ENCODE data around the gene ANKS4B.
"Not testable (repeated sequence)": the region's sequence is repeated elsewhere in the genome, so short reads cannot be mapped to it uniquely, and the experiment has no call there.

ANKS4B gene

DNA sequence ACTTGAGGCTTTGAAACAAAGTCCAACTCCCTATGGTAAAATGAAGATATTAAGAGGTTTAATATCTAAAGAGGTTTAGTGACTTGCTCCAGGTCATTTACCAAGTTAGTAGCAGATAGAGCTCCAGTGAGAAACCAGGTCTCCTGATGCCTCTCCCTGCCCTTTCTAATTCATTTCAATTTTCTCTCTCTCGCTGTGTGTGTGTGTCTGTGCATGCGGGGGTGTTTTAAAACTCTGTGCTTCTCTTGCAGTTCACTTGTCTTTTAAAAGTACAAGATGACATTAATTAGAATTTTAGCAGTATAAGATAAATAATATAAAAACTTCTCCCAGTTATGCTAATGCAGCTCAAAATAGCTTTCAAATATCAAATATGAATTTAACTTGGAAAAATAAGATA, 13.9 kb upstream of the ANKS4B start:
- no peak for DNase-seq (ENCODE audit: low read depth)

DNA sequence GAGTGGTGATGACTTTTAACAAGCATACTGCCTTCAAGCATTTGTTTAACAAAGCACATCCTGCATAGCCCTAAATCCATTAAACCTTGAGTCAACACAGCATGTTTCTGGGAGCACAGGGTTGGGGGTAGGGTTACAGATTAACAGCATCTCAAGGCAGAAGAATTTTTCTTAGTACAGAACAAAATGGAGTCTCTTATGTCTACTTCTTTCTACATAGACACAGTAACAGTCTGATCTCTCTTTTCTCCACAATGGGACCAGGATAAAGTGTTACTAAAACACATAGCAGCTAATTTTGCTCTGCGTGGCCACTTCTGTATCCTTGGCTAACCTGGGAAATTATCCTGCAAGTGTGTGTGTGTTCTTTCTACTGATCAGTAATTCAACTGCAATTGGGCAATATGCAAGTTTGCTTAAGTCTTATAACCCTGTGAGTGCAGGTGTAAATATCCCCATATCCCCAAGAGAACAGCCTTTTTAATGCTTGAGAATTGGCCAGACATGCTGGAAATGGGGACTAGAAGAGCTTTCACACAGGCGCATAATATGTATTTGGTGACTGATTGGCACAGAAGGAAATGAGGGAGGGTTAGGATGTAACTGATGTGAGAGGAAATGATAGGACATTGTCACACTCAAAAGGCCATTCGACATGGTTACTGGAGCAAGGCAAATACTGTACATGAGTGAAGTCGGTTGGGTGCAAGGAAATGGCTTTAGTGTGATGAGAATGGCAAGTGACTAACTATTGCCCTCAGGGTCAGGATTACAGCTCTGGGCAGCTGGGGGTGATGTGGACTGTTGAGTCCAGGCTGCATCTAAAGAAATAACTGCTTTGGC, 10.8 kb upstream of the ANKS4B start:
- DNase-seq (ENCODE audit: low read depth) = no peak

- DNase-seq (ENCODE audit: low read depth) = no peak
Measured at GRCh38 chr16:21223787-21224186, 9.7 kb upstream of the ANKS4B start.

DNA sequence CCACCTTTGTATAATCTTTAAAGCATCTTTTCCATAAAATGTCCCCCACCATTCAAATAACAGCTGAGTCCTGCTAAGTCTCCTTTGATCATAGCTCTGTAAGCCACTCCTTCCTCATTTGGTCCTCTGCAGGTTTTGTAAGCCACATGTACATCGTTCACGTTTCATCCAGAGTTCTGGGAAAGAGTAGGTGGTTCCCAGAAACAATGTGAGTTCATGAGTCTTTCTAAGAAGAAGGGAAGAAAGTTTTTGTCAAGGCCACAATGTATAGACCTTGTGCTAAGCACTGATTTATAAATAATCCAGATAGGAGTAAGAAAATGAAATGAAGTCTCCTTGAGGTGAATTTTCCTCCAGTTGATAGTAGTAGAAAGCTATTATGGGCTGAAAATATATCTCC, 8.7 kb upstream of the ANKS4B start:
- no peak for DNase-seq (ENCODE audit: low read depth)

DNA sequence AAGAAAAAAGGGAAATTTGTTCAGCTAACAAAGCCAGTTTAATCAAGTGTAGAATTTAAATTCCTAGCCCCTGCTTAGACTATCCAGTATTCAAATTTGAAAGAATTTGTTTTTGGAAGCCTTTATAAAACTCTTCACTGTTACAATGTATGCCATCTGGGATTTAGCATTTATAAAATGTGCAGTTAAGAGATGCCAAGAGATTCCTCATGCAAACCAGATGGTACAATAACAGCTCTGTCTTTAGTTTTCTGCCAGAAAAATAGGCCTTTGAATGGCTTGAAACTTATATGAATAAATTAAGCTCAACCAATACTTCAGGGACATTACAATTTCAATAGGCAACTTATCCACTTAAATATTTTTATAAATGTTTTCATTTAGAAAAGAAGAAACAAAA, 6.8 kb upstream of the ANKS4B start:
- no peak for DNase-seq (ENCODE audit: low read depth)

GRCh38 chr16:21227866-21228265, 5.6 kb upstream of the ANKS4B start:
- no peak for DNase-seq (ENCODE audit: low read depth)

DNA sequence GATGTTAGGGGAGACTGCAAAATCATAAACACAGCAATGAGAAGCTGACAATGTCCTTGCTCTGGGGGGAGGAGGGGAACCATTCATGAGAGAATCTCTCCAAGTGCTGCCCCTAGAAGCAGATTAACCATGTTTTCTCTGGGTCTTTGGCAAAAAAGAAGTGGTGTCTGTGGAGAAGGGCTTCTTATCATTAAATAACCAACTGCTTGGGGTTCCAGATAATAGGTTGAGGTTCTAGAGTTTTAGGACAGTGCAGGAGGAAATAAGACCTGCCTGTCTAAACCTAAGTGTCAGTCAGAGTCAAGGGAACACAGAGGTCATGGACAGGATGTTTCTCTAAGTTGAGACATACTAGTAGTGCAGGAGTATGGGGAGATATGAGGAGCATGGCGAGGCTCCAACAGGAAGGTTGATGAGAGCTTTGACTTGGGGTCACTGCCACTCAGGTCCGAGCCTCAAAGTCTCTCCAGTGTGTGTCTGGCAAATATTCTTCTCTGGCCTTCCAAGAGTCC, 5.1 kb upstream of the ANKS4B start:
- DNase-seq (ENCODE audit: low read depth) = no peak

DNA sequence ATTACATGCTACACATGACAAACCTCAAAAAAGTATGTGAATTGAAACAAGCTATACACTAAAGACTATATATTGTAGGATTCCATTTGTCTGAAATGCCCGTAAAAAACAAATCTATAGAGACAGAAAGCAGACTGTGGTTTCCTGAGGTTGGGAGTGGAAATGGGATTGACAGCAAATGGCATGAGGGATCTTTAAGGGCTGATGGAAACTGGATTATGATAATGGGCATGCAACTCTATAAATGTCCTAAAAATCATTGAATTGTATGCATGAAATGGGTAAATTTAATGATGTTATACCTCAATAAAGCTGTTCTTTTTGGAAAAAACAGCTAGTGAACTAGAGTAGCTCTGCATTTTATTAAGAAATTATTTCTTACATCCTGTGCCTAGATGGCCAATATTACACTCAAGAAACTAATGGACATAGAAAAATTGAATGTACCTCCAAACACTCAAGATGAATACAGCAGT, 416 bp upstream of the ANKS4B start:
- no peak for DNase-seq (ENCODE audit: low read depth)

GRCh38 chr16:21235199-21235585, 1.7 kb downstream of the ANKS4B start:
- DNase-seq (ENCODE audit: low read depth) = no peak

DNA sequence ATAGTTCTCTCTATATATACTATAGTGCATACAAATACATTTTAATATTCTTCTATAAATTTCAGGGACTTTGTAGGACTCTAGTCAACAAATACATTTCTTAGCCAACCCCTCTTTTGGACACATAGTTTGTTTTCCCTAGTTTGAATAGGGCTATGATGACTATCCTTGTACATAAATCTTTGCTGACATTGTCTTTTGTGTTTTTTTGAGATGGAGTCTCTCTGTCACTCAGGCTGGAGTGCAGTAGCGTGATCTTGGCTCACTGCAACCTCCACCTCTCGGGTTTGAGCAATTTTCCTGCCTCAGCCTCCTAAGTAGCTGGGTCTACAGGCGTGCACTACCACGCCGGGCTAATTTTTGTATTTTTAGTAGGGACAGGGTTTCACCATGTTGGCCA, 3.3 kb downstream of the ANKS4B start:
- DNase-seq (ENCODE audit: low read depth) = no peak

DNA sequence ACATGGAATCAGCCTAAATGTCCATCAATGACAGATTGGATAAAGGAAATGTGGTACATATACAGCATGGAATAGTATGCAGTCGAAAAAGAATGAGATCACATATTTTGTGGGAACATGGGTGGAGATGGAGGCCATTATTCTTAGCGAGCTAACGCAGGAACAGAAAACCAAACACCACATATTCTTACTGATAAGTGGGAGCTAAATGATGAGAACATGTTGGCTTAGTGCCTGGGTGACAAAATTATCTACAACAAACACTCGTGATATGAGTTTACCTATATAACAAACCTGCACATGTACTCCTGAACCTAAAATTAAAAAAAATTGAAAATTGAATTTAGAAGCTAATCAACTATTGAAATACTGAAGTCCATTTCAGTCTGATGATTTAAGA, 6.1 kb downstream of the ANKS4B start:
- DNase-seq (ENCODE audit: low read depth) = no peak

GRCh38 chr16:21242756-21243155, 9.3 kb downstream of the ANKS4B start:
- no peak for DNase-seq (ENCODE audit: low read depth)

GRCh38 chr16:21244518-21245215, 11.2 kb downstream of the ANKS4B start:
- DNase-seq (ENCODE audit: low read depth) = no peak

DNA sequence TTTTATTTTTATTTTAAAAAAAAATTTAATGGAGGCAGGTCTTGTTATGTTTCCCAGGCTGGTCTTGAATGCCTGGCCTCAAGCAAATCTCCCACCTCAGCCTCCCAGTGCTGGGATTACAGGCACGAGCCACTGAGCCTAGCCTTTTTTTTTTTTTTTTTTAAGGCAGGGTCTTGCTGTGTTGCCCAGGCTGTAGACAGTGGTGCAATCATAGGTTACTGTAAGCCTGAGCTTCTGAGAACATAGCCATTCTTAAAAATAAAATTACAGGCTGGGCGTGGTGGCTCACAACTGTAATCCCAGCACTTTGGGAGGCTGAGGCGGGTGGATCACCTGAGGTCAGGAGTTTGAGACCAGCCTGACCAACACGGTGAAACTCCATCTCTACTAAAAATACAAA, 14.7 kb downstream of the ANKS4B start:
- DNase-seq (ENCODE audit: low read depth) = not testable (repeated sequence)

DNA sequence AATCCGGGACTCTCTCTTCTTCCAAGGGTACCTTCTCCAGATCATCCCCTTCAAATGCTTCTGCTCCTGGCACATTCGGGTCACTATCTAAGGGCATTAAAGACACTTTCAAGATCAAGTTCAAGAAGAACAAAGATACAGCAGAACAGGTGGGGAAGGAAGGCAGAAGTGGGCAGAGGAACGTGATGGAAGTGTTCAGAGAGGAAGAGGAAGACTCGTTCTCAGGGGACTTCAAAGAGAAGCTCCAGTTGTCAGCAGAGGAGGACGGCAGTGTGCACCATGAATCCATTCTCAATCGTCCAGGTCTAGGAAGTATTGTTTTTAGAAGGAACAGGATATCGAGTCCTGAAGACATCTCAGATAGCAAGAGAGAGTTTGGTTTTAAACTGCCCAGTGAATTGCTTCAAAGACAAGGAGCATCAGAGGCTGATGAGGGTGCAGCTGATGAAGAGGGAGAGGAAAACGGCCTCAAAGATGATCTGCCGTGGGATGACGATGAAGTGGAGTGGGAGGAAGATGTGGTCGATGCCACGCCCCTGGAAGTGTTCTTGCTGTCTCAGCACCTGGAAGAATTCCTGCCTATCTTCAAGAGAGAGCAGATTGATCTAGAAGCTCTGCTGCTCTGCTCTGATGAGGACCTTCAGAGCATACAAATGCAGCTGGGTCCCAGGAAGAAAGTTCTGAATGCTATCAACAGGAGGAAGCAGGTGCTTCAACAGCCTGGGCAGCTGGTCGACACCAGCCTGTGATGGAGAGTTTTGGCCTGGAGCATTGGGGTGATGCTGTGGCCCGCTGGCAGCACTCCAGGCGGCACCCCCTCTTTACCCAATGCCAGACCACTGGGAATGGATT, 16.8 kb downstream of the ANKS4B start:
- no peak for DNase-seq (ENCODE audit: low read depth)

GRCh38 chr16:21253470-21253869, 20.0 kb downstream of the ANKS4B start:
- no peak for DNase-seq (ENCODE audit: low read depth)

DNA sequence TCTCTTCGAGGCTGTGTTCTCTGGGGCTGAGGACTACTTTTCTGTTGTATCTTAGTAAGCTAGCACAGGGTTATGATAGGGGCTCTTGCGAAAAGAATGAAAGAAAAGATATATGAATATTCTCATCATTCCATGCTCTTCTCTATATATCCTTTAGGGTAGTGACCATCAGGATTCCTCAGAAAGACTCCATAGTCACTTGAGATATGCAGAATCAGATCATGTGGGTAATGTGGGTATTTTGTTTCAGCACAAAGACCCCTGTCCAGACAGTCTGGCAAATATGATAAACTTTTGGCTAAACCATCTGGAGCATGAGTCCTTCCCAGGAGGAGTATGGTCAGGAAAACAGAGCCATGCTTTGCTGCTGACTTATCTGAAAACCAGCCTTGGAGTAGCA, 23.1 kb downstream of the ANKS4B start:
- no peak for DNase-seq (ENCODE audit: low read depth)

GRCh38 chr16:21257284-21257683, 23.8 kb downstream of the ANKS4B start:
- no peak for DNase-seq (ENCODE audit: low read depth)

DNA sequence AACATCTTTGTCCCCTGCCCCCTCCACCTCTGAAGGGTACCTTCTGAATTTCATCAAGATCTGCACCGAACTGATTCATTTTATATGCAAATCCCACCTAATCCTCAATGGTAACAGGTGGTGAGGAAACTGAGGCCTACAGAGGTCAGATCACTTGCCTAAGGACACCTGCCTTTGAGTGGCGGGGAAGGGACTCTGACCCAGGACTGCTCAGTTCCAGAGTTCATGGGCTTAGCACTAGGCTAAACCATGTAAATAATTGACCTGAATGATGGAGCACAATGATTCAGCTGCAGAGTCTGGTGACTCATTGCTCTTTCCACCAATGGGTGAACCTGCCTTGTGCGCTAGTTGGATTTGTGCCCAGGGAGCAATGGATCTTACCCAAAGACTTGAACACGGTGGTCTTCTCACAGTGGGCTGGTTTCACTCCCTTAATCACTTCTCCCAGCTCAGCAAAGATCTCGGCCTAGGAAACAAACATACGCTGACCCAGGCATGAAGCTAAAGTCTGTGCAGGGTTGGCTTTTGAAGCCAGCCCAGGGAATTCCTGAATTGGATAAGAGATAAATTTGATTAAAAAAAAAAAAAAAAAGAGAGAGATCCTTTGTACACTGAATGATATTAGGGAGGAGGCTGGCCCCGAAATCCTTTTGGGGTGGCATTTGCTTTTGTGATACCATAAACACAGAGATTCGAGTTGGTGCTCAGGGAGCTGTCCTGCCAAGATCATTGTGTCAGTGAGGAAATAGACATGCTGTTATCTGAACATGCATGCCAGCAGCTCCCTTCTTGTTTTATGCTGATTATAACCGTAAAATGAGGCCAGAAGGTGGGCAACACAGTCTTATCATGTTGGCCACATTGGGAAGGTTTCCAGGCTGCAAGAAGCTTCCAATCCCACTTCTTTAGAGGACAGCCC, 27.6 kb downstream of the ANKS4B start:
- DNase-seq (ENCODE audit: low read depth) = peak; percentile 70

DNA sequence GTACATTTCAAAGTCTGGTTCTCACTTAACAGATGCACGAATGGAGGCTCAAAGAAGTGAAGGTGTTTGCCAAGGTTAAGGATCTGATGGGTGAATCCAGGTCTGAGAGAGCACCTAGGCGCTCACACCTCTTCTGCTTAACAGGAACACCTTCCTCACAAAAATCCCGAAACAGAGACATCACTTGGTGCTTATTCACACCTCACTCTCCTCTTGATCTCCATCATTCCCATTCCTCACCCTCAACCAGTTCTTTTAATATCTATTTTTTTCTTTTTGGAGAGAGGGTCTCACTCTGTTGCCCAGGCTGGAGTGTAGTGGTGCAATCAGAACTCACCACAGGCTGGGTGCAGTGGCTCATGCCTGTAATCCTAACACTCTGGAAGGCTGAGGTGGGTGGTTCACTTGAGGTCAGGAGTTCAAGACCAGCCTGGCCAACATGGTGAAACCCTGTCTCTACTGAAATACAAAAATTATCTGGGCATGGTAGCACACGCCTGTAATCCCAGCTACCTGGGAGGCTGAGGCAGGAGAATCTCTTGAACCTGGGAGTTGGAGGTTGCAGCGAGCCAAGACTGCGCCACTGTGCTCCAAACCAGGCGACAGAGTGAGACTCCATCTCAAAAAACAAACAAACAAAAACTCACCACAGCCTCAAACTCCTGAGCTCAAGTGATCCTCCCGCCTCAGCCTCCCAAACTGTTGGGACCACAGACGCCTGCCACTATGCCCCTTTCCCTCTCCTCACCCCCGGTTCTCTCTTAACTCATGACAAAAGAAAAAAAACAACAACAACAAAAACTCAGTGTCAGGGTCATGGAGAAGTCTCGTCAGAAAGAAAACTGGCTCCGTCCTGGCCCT, 29.5 kb downstream of the ANKS4B start:
- DNase-seq (ENCODE audit: low read depth) = no peak
